HL-60 (cell line): ENCODE measurements around the gene PPFIA4.

Source experiments
- GABPA ChIP-seq: IDR thresholded peaks from 2 replicates; pipeline ENCODE4 v1.6.1; 2012; ENCODE audit warnings: low read depth
- POLR2AphosphoS5 ChIP-seq: IDR thresholded peaks from 2 replicates; pipeline ENCODE4 v1.6.1; 2012; ENCODE audit warnings: low read depth
- REST ChIP-seq: IDR thresholded peaks from 2 replicates; pipeline ENCODE4 v1.6.1; 2012; ENCODE audit warnings: low read depth; ENCODE audit not compliant: insufficient replicate concordance
- SPI1 ChIP-seq: IDR thresholded peaks from 2 replicates; pipeline ENCODE4 v1.6.1; 2012; ENCODE audit warnings: low read depth, mild to moderate bottlenecking, borderline replicate concordance
- TF ChIP-seq, protein P1 (sequence below): IDR thresholded peaks from one replicate; pipeline ENCODE4 v1.5.1; 2011; ENCODE audit warnings: low read length, control low read depth, inconsistent platforms; ENCODE audit not compliant: insufficient read depth

DNA sequence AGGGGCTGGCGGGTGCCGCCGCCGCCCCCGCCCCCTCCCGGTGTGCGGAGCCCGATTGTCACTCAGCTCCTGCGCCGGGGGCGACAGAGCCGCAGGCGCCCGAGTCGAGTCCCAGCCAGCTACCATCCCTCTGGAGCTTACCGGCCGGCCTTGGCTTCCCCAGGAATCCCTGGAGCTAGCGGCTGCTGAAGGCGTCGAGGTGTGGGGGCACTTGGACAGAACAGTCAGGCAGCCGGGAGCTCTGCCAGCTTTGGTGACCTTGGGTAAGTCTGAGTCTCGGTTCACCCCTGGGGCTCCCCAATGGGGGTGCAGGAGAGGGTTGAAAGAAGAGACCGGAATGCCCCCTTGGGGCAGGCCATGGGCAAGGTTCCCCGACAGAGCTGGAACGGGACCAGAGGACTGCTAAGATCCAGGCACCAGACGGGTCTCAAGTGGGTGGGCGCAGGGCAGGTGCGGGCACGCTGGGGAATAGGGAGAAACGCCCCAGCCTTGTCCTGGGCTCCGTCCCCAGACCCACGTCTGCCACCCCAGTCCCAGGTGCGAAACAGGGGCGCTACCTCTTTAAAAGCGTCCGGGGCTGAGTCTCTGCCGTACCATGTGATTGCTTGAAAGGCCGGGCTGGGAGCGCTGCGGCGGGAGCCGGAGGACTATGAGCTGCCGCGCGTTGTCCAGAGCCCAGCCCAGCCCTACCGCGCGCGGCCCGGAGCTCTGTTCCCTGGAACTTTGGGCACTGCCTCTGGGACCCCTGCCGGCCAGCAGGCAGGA is 101.6 kb downstream of the PPFIA4 start, which contains the start of gene ADORA1:
- TF ChIP-seq, protein P1, sequence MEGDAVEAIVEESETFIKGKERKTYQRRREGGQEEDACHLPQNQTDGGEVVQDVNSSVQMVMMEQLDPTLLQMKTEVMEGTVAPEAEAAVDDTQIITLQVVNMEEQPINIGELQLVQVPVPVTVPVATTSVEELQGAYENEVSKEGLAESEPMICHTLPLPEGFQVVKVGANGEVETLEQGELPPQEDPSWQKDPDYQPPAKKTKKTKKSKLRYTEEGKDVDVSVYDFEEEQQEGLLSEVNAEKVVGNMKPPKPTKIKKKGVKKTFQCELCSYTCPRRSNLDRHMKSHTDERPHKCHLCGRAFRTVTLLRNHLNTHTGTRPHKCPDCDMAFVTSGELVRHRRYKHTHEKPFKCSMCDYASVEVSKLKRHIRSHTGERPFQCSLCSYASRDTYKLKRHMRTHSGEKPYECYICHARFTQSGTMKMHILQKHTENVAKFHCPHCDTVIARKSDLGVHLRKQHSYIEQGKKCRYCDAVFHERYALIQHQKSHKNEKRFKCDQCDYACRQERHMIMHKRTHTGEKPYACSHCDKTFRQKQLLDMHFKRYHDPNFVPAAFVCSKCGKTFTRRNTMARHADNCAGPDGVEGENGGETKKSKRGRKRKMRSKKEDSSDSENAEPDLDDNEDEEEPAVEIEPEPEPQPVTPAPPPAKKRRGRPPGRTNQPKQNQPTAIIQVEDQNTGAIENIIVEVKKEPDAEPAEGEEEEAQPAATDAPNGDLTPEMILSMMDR, result no peak
- TF ChIP-seq GABPA, result no peak
- no peak for TF ChIP-seq POLR2AphosphoS5
- no peak for TF ChIP-seq REST
- no peak for TF ChIP-seq SPI1
